Chondrocyte (in vitro differentiated cells): Measurements from ENCODE around the gene SPACDR. TPM values are rescaled to one million over a fixed set of nuclear protein-coding genes. Genes with fewer than 3 reads are reported as not detected.

ENCODE experiments used
- DNase-seq: peaks from one replicate; pipeline ENCODE4 v3.0.0; 2021; ENCODE audit warnings: mixed read lengths, low spot score
- H3K27ac Mint-ChIP-seq: one replicate; pipeline ENCODE4 v1.8.0; 2021; ENCODE audit warnings: mild to moderate bottlenecking, moderate library complexity, mixed read lengths; ENCODE audit not compliant: unreplicated experiment
- H3K27me3 Mint-ChIP-seq: 2 replicates; pipeline ENCODE4 v1.8.0; 2021; ENCODE audit warnings: low read depth, mixed read lengths
- H3K36me3 Mint-ChIP-seq: 2 replicates; pipeline ENCODE4 v1.8.0; 2021; ENCODE audit warnings: low read depth, mixed read lengths
- H3K4me1 Mint-ChIP-seq: 2 replicates; pipeline ENCODE4 v1.8.0; 2021; ENCODE audit warnings: low read depth, mild to moderate bottlenecking, mixed read lengths
- H3K4me3 Mint-ChIP-seq: one replicate; pipeline ENCODE4 v1.8.0; 2021; ENCODE audit warnings: mild to moderate bottlenecking, moderate library complexity, mixed read lengths; ENCODE audit not compliant: unreplicated experiment
- H3K9me3 Mint-ChIP-seq: 2 replicates; pipeline ENCODE4 v1.8.0; 2021; ENCODE audit warnings: low read depth, mixed read lengths
- CTCF ChIP-seq: fragments of 200-600 bp; sonication (generic); IDR thresholded peaks from 2 replicates; pipeline ENCODE4 v1.5.0; 2021; ENCODE audit warnings: antibody characterized with exemption, mild to moderate bottlenecking, moderate library complexity
- total RNA-seq: library from RNA; stranded (reverse); gene quantifications from 3 replicates; pipeline ENCODE4 v1.2.1, GENCODE V29; 2021

SPACDR gene
- total RNA-seq, 1 donor from 2014 or later: 0.42 TPM

- TF ChIP-seq CTCF: no peak
- Mint-ChIP-seq H3K4me3 (no peak overlapping the region), H3K27ac (peak overlapping the region; percentile 30), H3K4me1 (peaks cover 42% of the 10 kb centered on the region), H3K27me3 (no peaks in the 10 kb centered on the region), H3K9me3 (no peaks in the 10 kb centered on the region), H3K36me3 (peaks cover 9% of the 10 kb centered on the region)
- peak; percentile 58 for DNase-seq
Measured at GRCh38 chr7:100433592-100434296, 30.3 kb downstream of the SPACDR start.

- Mint-ChIP-seq H3K27ac (no peak overlapping the region), H3K4me1 (peaks cover 44% of the 10 kb centered on the region), H3K4me3 (no peak overlapping the region), H3K36me3 (peaks cover 9% of the 10 kb centered on the region), H3K9me3 (no peaks in the 10 kb centered on the region), H3K27me3 (no peaks in the 10 kb centered on the region)
- no peak for TF ChIP-seq CTCF
- DNase-seq: no peak
Measured at GRCh38 chr7:100433276-100433591, 30.8 kb downstream of the SPACDR start.

- H3K36me3 Mint-ChIP-seq: peaks cover 9% of the 10 kb centered on the region
- peaks cover 49% of the 10 kb centered on the region for H3K4me1 Mint-ChIP-seq
- H3K9me3 Mint-ChIP-seq: no peaks in the 10 kb centered on the region
- TF ChIP-seq CTCF: no peak
- no peaks in the 10 kb centered on the region for H3K27me3 Mint-ChIP-seq
- no peak overlapping the region for H3K4me3 Mint-ChIP-seq
- peak; percentile 54 for DNase-seq
- H3K27ac Mint-ChIP-seq: peak overlapping the region; percentile 39
Measured at GRCh38 chr7:100432621-100433275, 31.3 kb downstream of the SPACDR start.

- Mint-ChIP-seq H3K4me3 (peak overlapping the region; percentile 36), H3K9me3 (no peaks in the 10 kb centered on the region), H3K36me3 (peaks cover 9% of the 10 kb centered on the region), H3K27me3 (no peaks in the 10 kb centered on the region), H3K4me1 (peaks cover 50% of the 10 kb centered on the region), H3K27ac (no peak overlapping the region)
- no peak for TF ChIP-seq CTCF
- DNase-seq: no peak
Measured at GRCh38 chr7:100432053-100432452, 32.0 kb downstream of the SPACDR start.

DNA sequence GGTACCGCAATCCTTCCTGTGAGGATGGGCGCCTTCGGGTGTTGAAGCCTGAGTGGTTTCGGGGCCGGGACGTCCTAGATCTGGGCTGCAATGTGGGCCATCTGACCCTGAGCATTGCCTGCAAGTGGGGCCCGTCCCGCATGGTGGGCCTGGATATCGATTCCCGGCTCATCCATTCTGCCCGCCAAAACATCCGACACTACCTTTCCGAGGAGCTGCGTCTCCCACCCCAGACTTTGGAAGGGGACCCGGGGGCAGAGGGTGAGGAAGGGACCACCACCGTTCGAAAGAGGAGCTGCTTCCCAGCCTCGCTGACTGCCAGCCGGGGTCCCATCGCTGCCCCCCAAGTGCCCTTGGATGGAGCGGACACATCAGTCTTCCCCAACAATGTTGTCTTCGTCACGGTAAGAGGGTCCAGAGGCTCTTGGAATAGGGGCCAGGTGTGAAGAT, 32.7 kb downstream of the SPACDR start:
- Mint-ChIP-seq H3K27me3 (no peaks in the 10 kb centered on the region), H3K9me3 (no peaks in the 10 kb centered on the region), H3K4me3 (peak overlapping the region; percentile 36), H3K4me1 (peaks cover 50% of the 10 kb centered on the region), H3K27ac (peak overlapping the region; percentile 22), H3K36me3 (peaks cover 9% of the 10 kb centered on the region)
- TF ChIP-seq CTCF: no peak
- peak; percentile 83 for DNase-seq
